ENCODE results near the gene BAD. TPM values are rescaled to one million over a fixed set of nuclear protein-coding genes. Genes with fewer than 3 reads are reported as not detected.
A peak's percentile ranks its signal among the peaks of the same experiment; 100 is the strongest.

Gene BAD
- total RNA-seq, 1 experiment from 2014 or later = 34.7 TPM

DNA sequence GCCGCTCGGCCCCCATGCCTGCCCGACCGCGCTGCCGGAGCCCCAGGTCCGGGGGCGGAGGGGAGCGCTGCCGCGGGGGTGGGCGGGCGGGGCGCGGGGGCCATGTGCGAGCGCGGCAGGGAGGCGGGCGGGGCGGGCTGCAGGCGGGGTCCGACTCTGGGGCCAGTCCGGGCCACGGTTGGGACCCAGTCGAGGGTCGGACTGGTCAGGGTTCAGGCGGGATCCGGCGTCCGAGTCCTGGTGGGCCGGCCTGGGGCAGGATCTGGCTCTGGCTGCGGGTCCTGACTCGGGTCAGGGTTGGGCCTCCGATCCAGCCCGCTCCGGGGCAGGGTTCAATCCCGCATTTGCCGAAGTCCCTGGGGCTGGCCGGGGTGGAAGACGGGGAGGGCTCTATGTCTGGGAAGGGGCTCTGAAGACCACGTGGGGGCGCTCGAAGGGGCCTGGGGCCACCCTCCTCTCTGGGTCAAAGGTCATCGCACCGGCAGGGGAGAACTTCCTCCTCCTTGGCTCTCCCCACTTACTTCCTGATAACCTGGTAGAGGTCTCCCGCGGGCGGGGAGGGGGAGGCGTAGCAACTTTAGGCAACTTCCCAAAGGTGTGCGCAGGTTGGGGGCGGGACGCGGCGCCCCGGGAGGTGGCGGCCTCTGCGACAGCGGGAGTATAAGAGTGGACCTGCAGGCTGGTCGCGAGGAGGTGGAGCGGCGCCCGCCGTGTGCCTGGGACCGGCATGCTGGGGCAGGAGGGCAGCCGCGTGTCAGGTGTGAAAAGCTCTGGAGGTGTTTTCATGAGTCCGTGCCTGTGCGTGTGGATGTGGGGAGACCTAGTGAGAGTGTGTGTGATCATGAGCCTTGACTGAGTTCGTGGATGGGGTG is 21.5 kb upstream of the BAD start (continued):
- no peak for TF ChIP-seq ATF3 (CRISPR knock-in tag; conservative IDR thresholded peaks at IDR 0.05)
- TF ChIP-seq PRDM15 (CRISPR knock-in tag; IDR thresholded peaks at IDR 0.05) = peak; percentile 74
- TF ChIP-seq JUN (CRISPR knock-in tag; IDR thresholded peaks at IDR 0.05) = 0 out of 2 replicates have a peak, but pooled peaks have one; percentile 22
- TF ChIP-seq ZNF532 (CRISPR knock-in tag; IDR thresholded peaks at IDR 0.05; ENCODE audit: borderline replicate concordance) = no peak
- no peak for TF ChIP-seq SOX15 (CRISPR knock-in tag; IDR thresholded peaks at IDR 0.05)
- peak; percentile 40; the same call in 1 of the 2 replicates for TF ChIP-seq SP1 (CRISPR knock-in tag; conservative IDR thresholded peaks at IDR 0.05)
- no peak for TF ChIP-seq ZBTB21 (CRISPR knock-in tag; IDR thresholded peaks at IDR 0.05; ENCODE audit: borderline replicate concordance)
- no peak for TF ChIP-seq ELF4 (CRISPR knock-in tag; IDR thresholded peaks at IDR 0.05; ENCODE audit: low read depth)
- TF ChIP-seq ESRRA (CRISPR knock-in tag; IDR thresholded peaks at IDR 0.05; ENCODE audit: borderline replicate concordance) = no peak
- peak; percentile 90 for TF ChIP-seq NR2C2 (CRISPR knock-in tag; IDR thresholded peaks at IDR 0.05)
- TF ChIP-seq NR3C1 (CRISPR knock-in tag; conservative IDR thresholded peaks at IDR 0.05; ENCODE audit: low read depth) = no peak
- TF ChIP-seq, protein P1, sequence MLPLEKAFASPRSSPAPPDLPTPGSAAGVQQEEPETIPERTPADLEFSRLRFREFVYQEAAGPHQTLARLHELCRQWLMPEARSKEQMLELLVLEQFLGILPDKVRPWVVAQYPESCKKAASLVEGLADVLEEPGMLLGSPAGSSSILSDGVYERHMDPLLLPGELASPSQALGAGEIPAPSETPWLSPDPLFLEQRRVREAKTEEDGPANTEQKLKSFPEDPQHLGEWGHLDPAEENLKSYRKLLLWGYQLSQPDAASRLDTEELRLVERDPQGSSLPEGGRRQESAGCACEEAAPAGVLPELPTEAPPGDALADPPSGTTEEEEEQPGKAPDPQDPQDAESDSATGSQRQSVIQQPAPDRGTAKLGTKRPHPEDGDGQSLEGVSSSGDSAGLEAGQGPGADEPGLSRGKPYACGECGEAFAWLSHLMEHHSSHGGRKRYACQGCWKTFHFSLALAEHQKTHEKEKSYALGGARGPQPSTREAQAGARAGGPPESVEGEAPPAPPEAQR (CRISPR knock-in tag; IDR thresholded peaks at IDR 0.05) = no peak
- no peak for TF ChIP-seq ZNF317 (CRISPR knock-in tag; IDR thresholded peaks at IDR 0.05; ENCODE audit: borderline replicate concordance, low read depth)
- TF ChIP-seq TP53 (CRISPR knock-in tag; IDR thresholded peaks at IDR 0.05) = no peak
- no peak for TF ChIP-seq TEAD4 (CRISPR knock-in tag; IDR thresholded peaks at IDR 0.05)
- peak; percentile 38; the same call in 1 of the 2 replicates for TF ChIP-seq ARID4B (CRISPR knock-in tag; IDR thresholded peaks at IDR 0.05; ENCODE audit: borderline replicate concordance)
- peak; percentile 51 for TF ChIP-seq FOXK1 (CRISPR knock-in tag; IDR thresholded peaks at IDR 0.05)
- peak; percentile 65 for TF ChIP-seq TEAD1 (CRISPR knock-in tag; IDR thresholded peaks at IDR 0.05)
- no peak for TF ChIP-seq NFATC4 (CRISPR knock-in tag; IDR thresholded peaks at IDR 0.05)
- peak; percentile 24; the same call in 1 of the 2 replicates for TF ChIP-seq MYBL2 (CRISPR knock-in tag; IDR thresholded peaks at IDR 0.05)
- no peak for TF ChIP-seq MXD4 (CRISPR knock-in tag; IDR thresholded peaks at IDR 0.05; ENCODE audit: borderline replicate concordance)
- TF ChIP-seq IRF1 (CRISPR knock-in tag; IDR thresholded peaks at IDR 0.05) = 0 out of 2 replicates have a peak, but pooled peaks have one; percentile 49
- TF ChIP-seq ZNF396 (CRISPR knock-in tag; IDR thresholded peaks at IDR 0.05; ENCODE audit: borderline replicate concordance) = no peak
